ENCODE data around the gene ZAR1L. TPM values are rescaled to one million over a fixed set of nuclear protein-coding genes. Genes with fewer than 3 reads are reported as not detected.

Gene ZAR1L
- total and polyA plus RNA-seq, 12 donors = not detected

DNA sequence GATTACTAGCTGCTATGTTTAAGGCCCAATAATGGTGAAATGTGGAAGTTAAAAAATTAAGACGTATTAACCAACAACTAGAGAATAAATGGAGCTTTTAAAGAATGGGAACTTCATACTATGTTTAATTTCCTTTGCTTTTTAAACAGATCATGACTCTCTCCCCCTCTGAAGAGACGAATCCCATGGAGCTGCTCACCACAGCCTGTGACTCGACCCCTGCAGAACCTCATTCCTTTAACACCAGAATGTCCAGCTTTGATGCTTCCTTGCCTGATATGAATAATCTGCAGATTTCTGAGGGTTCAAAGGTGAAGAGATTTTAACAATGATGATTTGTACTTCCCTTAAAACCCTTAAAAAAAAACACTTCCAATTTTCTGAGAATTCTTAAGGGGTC, 53.0 kb downstream of the ZAR1L start:
- TF ChIP-seq, protein P1, sequence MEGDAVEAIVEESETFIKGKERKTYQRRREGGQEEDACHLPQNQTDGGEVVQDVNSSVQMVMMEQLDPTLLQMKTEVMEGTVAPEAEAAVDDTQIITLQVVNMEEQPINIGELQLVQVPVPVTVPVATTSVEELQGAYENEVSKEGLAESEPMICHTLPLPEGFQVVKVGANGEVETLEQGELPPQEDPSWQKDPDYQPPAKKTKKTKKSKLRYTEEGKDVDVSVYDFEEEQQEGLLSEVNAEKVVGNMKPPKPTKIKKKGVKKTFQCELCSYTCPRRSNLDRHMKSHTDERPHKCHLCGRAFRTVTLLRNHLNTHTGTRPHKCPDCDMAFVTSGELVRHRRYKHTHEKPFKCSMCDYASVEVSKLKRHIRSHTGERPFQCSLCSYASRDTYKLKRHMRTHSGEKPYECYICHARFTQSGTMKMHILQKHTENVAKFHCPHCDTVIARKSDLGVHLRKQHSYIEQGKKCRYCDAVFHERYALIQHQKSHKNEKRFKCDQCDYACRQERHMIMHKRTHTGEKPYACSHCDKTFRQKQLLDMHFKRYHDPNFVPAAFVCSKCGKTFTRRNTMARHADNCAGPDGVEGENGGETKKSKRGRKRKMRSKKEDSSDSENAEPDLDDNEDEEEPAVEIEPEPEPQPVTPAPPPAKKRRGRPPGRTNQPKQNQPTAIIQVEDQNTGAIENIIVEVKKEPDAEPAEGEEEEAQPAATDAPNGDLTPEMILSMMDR (IDR thresholded peaks at IDR 0.05) = no peak
- Histone ChIP-seq H3K27me3 (no peaks in the 10 kb centered on the region), H3K4me3 (peak overlapping the region in 3 of 10 donors; percentile 6 to 27 (median 9)), H3K9me3 (no peaks in the 10 kb centered on the region), H3K4me1 (peaks cover 14 to 96% (median 65%) of the 10 kb centered on the region in 9 donors), H3K36me3 (peaks cover 0 to 79% (median 26%) of the 10 kb centered on the region in 9 donors), H3K27ac (peak overlapping the region; percentile 36 to 92 (median 70))
- DNase-seq = no peak
- intact Hi-C loops (cut with DNase I) = no loop called here
- ATAC-seq = no peak
- WGBS, 2 donors = 39 to 52% methylated on average over 3 of the region's 3 CpGs

DNA sequence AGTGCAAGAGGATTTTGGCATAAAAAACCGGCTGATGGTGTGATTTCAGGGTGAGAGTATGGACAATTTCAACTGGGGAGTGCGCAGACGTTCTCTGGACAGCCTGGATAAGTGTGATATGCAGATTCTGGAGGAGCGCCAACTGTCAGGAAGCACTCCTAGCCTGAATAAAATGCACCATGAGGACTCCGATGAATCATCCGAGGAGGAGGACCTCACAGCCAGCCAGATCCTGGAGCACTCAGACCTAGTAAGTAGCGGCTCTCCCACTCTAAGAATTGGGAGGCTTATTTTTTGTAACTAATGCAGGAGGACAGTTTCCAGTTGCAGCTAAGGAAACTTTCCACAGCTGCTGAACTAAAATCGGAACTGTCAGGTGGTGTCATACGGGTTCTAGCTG, 53.6 kb downstream of the ZAR1L start:
- intact Hi-C loops (cut with DNase I) = no loop called here
- Histone ChIP-seq H3K4me3 (peak overlapping the region in 3 of 10 donors; percentile 6 to 27 (median 9)), H3K9me3 (no peaks in the 10 kb centered on the region), H3K36me3 (peaks cover 0 to 79% (median 20%) of the 10 kb centered on the region in 9 donors), H3K27ac (peak overlapping the region; percentile 36 to 92 (median 70)), H3K27me3 (no peaks in the 10 kb centered on the region), H3K4me1 (peaks cover 14 to 99% (median 70%) of the 10 kb centered on the region in 9 donors)
- TF ChIP-seq, protein P1 (IDR thresholded peaks at IDR 0.05) = no peak
- ATAC-seq (peak; percentile 85 to 96 (median 93)), DNase-seq (peak; percentile 58 to 91)
- WGBS, 2 donors = 10 to 18% methylated on average over 9 of the region's 9 CpGs

DNA sequence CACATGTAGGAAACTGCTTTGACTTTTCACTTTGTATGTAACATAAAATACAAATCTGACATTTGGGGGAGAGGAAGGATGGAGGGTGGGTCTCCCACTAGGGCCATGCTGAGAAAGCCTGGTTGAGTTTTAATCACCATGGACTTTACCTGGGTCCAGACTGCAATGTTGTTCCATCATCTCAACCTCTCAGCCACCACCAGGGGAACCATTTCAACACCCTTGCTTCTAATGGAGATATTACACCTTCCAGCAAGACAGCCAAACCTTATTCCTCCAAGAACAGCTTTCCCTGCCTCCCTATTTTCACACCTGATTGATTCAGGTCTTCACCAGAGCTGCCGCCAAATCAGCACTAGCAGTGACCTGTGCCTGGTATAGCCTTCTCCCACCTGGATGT, 56.0 kb downstream of the ZAR1L start:
- TF ChIP-seq, protein P1 (IDR thresholded peaks at IDR 0.05) = peak in 2 of 9 donors; percentile 15 to 33
- no peak overlapping the region for H3K4me3 ChIP-seq
- no peaks in the 10 kb centered on the region for H3K9me3 ChIP-seq
- intact Hi-C loops (cut with DNase I) = no loop called here
- peak overlapping the region in 7 of 10 donors; percentile 13 to 92 (median 39) for H3K27ac ChIP-seq
- no peaks in the 10 kb centered on the region for H3K27me3 ChIP-seq
- 94 to 97% methylated on average over 1 of the region's 1 CpG for WGBS, 2 donors
- peaks cover 0 to 69% (median 5%) of the 10 kb centered on the region in 9 donors for H3K36me3 ChIP-seq
- ATAC-seq (no peak), DNase-seq (no peak)
- H3K4me1 ChIP-seq = peaks cover 9 to 99% (median 63%) of the 10 kb centered on the region in 9 donors

DNA sequence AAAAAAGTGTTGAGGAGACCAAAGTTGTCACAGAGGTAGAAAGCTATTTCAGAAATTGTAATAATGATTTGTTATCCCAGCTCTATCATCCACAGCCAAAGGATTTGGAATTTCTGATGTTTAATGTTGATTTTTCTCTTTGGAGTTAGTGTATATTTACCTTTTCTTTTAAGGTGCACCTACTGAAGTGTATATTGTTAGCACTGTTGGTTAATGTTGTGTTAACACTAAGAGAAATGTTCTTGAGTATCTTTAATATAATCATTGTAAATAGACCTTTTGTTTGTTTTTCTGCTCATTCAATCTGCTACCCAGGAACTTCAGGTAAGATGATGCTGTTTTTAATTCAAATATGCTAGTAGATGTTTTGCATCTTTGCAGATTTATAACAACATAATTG, 57.5 kb downstream of the ZAR1L start:
- TF ChIP-seq, protein P1 (IDR thresholded peaks at IDR 0.05) = no peak
- no peak for ATAC-seq
- H3K27me3 ChIP-seq = no peaks in the 10 kb centered on the region
- H3K27ac ChIP-seq = peak overlapping the region in 5 of 10 donors; percentile 5 to 92 (median 86)
- H3K9me3 ChIP-seq = no peaks in the 10 kb centered on the region
- peaks cover 0 to 59% (median 5%) of the 10 kb centered on the region in 9 donors for H3K36me3 ChIP-seq
- H3K4me1 ChIP-seq = peaks cover 9 to 99% (median 58%) of the 10 kb centered on the region in 9 donors
- no peak for DNase-seq
- H3K4me3 ChIP-seq = peak overlapping the region in 1 of 10 donors; percentile 4
- intact Hi-C loops (cut with DNase I) = no loop called here

All from heart right ventricle (tissue), 16 donors.